ENCODE results near the gene DAPK2. TPM values are rescaled to one million over a fixed set of nuclear protein-coding genes. Genes with fewer than 3 reads are reported as not detected.
A peak's percentile ranks its signal among the peaks of the same experiment; 100 is the strongest.

The DAPK2 gene
- total and polyA plus RNA-seq, 7 experiments from 2014 or later: 0.46 to 9.3 (median 4.2) TPM; not detected in 3

DNA sequence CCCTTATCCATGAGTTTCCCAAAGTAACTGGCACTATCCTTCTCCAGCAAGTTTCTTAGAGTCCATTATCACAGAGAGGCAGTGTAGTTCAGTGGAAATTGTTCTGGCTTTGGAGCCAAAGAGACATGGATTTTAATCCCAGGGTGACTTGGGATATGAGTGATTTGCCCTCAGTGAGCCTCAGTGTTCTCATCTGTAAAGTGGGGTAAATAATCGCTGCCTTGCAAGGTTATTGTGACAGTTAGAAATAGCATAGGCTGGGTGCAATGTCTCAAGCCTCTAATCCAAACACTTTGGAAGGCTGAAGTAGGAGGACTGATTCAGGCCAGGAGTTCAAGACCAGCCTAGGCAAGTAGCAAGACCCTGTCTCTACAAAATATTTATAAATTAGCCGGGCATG is 30.0 kb downstream of the DAPK2 start:
- ATAC-seq: no peak
- Mint-ChIP-seq H3K9me3 (peaks cover 0 to 7% (median 0%) of the 10 kb centered on the region in 11 donors), H3K4me3 (no peak overlapping the region), H3K4me1 (peaks cover 0 to 19% (median 4%) of the 10 kb centered on the region in 7 donors), H3K36me3 (peaks cover 0 to 9% (median 0%) of the 10 kb centered on the region in 5 donors), H3K27me3 (peaks cover 0 to 3% (median 0%) of the 10 kb centered on the region in 5 donors), H3K27ac (peak overlapping the region in 1 of 9 donors; percentile 56)
- ChIA-PET CTCF (no interaction called here), POLR2A (no interaction called here)
- peaks cover 0 to 2% of the 10 kb centered on the region in 2 donors for H3K4me1 ChIP-seq (ENCODE audit: control insufficient read depth in 2 of 2, insufficient read depth in 2 of 2, low read length in 2 of 2)
- no peaks in the 10 kb centered on the region for H3K9me3 ChIP-seq (ENCODE audit: control insufficient read depth in 2 of 3, low read length in 3 of 3)
- no peaks in the 10 kb centered on the region for H3K36me3 ChIP-seq (ENCODE audit: control insufficient read depth in 2 of 3, insufficient read depth in 3 of 3, low read length in 3 of 3)
- no peak overlapping the region for H3K27ac ChIP-seq (ENCODE audit: low read depth, low read length)
- no peaks in the 10 kb centered on the region for H3K27me3 ChIP-seq (ENCODE audit: control insufficient read depth in 2 of 2, insufficient read depth in 2 of 2, low read length in 2 of 2)
- no peak overlapping the region for H3K4me3 ChIP-seq (ENCODE audit: low read length)
- no peak for DNase-seq
- intact Hi-C loops (cut with micrococcal nuclease): no loop called here

DNA sequence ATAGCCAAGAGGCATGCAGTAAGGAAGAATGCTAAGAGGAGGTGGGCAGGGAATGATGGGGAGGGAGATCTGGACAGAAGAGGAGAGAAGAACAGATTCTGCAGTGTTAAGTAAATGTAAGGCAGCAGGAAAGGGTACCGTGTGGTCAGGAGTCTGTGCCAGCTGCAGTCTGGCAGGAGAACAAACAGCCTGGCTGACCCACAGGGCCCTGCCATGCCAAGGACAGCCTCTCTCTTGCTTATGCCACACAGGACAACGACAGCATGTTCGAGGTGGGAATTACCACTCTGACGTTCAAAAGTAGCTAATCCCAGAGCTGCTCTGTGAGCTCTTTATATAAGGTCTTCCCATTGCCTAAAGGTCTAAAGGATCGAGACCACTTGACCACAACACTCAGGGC is 31.3 kb downstream of the DAPK2 start:
- ATAC-seq: no peak
- Mint-ChIP-seq H3K27ac (peak overlapping the region in 4 of 9 donors; percentile 20 to 53 (median 36)), H3K36me3 (peaks cover 0 to 4% (median 0%) of the 10 kb centered on the region in 5 donors), H3K27me3 (peaks cover 0 to 3% (median 0%) of the 10 kb centered on the region in 5 donors), H3K4me3 (no peak overlapping the region), H3K4me1 (peaks cover 9 to 31% (median 16%) of the 10 kb centered on the region in 7 donors), H3K9me3 (no peaks in the 10 kb centered on the region)
- CTCF ChIA-PET: interaction anchor here (0.7 kb wide), 2 partner anchors 121 to 277 kb away, joined by 4 read pairs; no protein-coding TSS in a partner anchor
- Histone ChIP-seq H3K27me3 (ENCODE audit: control insufficient read depth in 2 of 2, insufficient read depth in 2 of 2, low read length in 2 of 2) (no peaks in the 10 kb centered on the region), H3K9me3 (ENCODE audit: control insufficient read depth in 2 of 3, low read length in 3 of 3) (no peaks in the 10 kb centered on the region), H3K27ac (ENCODE audit: low read depth, low read length) (no peak overlapping the region), H3K36me3 (ENCODE audit: control insufficient read depth in 2 of 3, insufficient read depth in 3 of 3, low read length in 3 of 3) (no peaks in the 10 kb centered on the region), H3K4me1 (ENCODE audit: control insufficient read depth in 2 of 2, insufficient read depth in 2 of 2, low read length in 2 of 2) (peaks cover 11 to 13% of the 10 kb centered on the region in 2 donors), H3K4me3 (ENCODE audit: low read length) (no peak overlapping the region)
- DNase-seq: no peak
- intact Hi-C loops (cut with micrococcal nuclease): no loop called here
- POLR2A ChIA-PET: interaction anchor here (0.6 kb wide), 1 partner anchor 12 kb away, joined by 4 read pairs; no protein-coding TSS in a partner anchor

DNA sequence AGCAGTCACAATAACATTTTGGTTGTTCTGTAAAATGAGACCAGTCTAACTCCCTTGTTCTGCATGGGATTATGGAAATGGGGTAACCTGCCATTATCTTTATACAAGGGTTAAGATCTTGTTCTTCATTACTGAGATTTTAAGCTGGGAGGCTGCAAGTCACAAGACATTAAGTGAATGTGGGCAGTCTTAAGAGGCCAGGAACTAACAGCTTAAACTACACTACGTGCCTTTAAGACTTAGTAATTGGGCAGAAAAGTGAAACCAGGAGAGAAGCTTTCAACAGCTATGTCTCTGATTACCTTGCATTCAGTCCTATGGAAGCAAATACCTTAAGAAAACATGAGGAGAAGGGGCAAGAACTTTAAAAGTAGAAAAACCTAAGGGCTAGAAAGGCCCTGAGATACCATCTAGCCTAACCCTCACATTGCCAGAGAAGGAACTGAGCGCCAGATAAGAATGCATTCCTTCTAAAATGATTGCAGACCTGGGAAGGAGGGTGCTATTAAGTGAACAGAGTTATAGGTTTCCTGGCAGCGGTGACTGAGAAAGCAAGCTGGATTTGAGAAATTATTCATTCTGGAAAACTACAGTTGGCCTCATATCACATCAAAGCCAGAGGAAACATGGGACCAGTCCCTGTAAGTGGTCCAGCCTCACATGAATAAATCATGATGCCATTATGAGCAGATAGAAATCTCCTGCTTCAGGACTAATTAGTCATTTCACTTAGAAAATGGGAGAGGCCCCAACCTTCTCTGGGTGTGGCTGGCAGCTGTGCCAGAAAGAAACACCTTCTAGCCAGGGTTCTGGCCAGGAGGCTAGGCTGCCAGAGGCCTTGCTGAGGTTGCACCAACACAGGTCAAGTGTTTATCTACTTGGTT is 32.9 kb downstream of the DAPK2 start:
- CTCF ChIA-PET: no interaction called here
- Histone ChIP-seq H3K27me3 (ENCODE audit: control insufficient read depth in 2 of 2, insufficient read depth in 2 of 2, low read length in 2 of 2) (no peaks in the 10 kb centered on the region), H3K36me3 (ENCODE audit: control insufficient read depth in 2 of 3, insufficient read depth in 3 of 3, low read length in 3 of 3) (no peaks in the 10 kb centered on the region), H3K4me1 (ENCODE audit: control insufficient read depth in 2 of 2, insufficient read depth in 2 of 2, low read length in 2 of 2) (peaks cover 24 to 27% of the 10 kb centered on the region in 2 donors), H3K9me3 (ENCODE audit: control insufficient read depth in 2 of 3, low read length in 3 of 3) (no peaks in the 10 kb centered on the region), H3K27ac (ENCODE audit: low read depth, low read length) (no peak overlapping the region), H3K4me3 (ENCODE audit: low read length) (no peak overlapping the region)
- Mint-ChIP-seq H3K36me3 (peaks cover 0 to 4% (median 0%) of the 10 kb centered on the region in 5 donors), H3K27me3 (peaks cover 0 to 3% (median 0%) of the 10 kb centered on the region in 5 donors), H3K4me1 (peaks cover 20 to 47% (median 30%) of the 10 kb centered on the region in 7 donors), H3K9me3 (no peaks in the 10 kb centered on the region), H3K27ac (peak overlapping the region in 4 of 9 donors; percentile 16 to 98 (median 39)), H3K4me3 (no peak overlapping the region)
- ATAC-seq (no peak), DNase-seq (no peak)
- intact Hi-C loops (cut with micrococcal nuclease): no loop called here
- POLR2A ChIA-PET: no interaction called here

DNA sequence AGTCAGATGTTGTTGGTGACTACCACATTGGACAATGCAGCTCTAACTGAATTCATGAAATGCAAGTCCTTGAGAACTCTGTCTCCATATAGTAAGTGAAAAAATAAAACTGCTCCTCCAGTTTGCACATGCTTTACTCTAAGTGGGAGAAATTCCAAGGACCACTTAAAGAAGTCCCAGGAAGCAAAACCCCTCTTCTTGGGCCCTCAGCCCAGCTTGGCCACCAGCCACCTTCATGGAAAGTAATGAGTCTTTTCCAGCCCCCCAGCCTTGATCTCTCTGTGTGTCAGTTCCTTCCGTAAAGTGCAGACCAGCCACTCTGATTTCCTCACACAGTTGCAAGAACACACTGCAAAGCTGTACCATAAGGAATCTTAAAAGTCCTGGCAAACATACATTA is 34.5 kb downstream of the DAPK2 start:
- DNase-seq: no peak

DNA sequence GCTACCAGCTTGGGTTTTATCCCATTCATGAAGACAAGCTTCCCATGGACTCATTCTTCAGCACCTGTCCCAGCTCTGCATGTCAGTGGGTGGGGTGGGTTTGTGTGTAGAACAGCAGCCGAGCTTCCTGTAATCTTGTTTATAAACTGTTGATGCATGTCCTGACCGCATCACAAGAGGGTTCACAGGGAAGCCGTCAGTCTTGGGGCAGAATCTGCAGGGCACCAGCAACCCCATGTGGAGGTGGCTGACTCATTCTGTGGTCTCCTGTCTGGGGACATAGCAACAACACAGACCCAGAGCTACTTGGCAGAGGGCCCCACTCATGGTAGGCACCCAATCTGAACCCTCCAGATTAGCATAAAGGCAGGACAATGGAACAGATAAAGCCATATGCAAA is 35.6 kb downstream of the DAPK2 start:
- DNase-seq (peak; percentile 43 to 92 (median 85)), ATAC-seq (peak; percentile 98)
- H3K4me1 ChIP-seq (ENCODE audit: control insufficient read depth in 2 of 2, insufficient read depth in 2 of 2, low read length in 2 of 2): peaks cover 24 to 27% of the 10 kb centered on the region in 2 donors
- intact Hi-C loops (cut with micrococcal nuclease): loop anchor here (1.0 to 2.0 kb wide), 11 partner anchors 36 to 400 kb away; partner anchors contain the start of genes DAPK2 (in 1 of the 2) and HERC1 (in 1 of the 2)
- peaks cover 0 to 3% (median 0%) of the 10 kb centered on the region in 5 donors for H3K27me3 Mint-ChIP-seq
- CTCF ChIA-PET: interaction anchor here (0.6 to 2.3 kb wide), 17 partner anchors 19 to 400 kb away, joined by 3 to 26 read pairs (median 4); partner anchors contain the start of gene DAPK2
- H3K27ac ChIP-seq (ENCODE audit: low read depth, low read length): peak overlapping the region; percentile 32
- POLR2A ChIA-PET: interaction anchor here (1.1 to 1.4 kb wide), 3 partner anchors 18 to 259 kb away, joined by 3 to 5 read pairs (median 3); no protein-coding TSS in a partner anchor
- H3K4me1 Mint-ChIP-seq: peaks cover 20 to 64% (median 30%) of the 10 kb centered on the region in 7 donors
- H3K4me3 ChIP-seq (ENCODE audit: low read length): no peak overlapping the region
- H3K9me3 ChIP-seq (ENCODE audit: control insufficient read depth in 2 of 3, low read length in 3 of 3): no peaks in the 10 kb centered on the region
- H3K4me3 Mint-ChIP-seq: peak overlapping the region; percentile 32 to 87 (median 62)
- peak overlapping the region; percentile 87 to 98 (median 95) for H3K27ac Mint-ChIP-seq
- H3K27me3 ChIP-seq (ENCODE audit: control insufficient read depth in 2 of 2, insufficient read depth in 2 of 2, low read length in 2 of 2): no peaks in the 10 kb centered on the region
- no peaks in the 10 kb centered on the region for H3K9me3 Mint-ChIP-seq
- H3K36me3 Mint-ChIP-seq: peaks cover 0 to 4% (median 0%) of the 10 kb centered on the region in 5 donors
- H3K36me3 ChIP-seq (ENCODE audit: control insufficient read depth in 2 of 3, insufficient read depth in 3 of 3, low read length in 3 of 3): no peaks in the 10 kb centered on the region

More for the DNA sequence above, 34.5 kb downstream of the DAPK2 start:
- Mint-ChIP-seq H3K36me3 (peaks cover 0 to 4% (median 0%) of the 10 kb centered on the region in 5 donors), H3K27ac (peak overlapping the region; percentile 52 to 98 (median 78)), H3K27me3 (peaks cover 0 to 3% (median 0%) of the 10 kb centered on the region in 5 donors), H3K4me1 (peaks cover 20 to 57% (median 30%) of the 10 kb centered on the region in 7 donors), H3K4me3 (peak overlapping the region in 2 of 10 donors; percentile 0 to 53), H3K9me3 (no peaks in the 10 kb centered on the region)
- H3K4me3 ChIP-seq (ENCODE audit: low read length): no peak overlapping the region
- no peaks in the 10 kb centered on the region for H3K9me3 ChIP-seq (ENCODE audit: control insufficient read depth in 2 of 3, low read length in 3 of 3)
- ChIA-PET POLR2A (interaction anchor here (1.1 to 1.4 kb wide), 2 partner anchors 20 to 260 kb away, joined by 3 to 5 read pairs; no protein-coding TSS in a partner anchor), CTCF (interaction anchor here (1.4 to 2.3 kb wide), 5 partner anchors 20 to 259 kb away, joined by 3 to 26 read pairs (median 8); no protein-coding TSS in a partner anchor)
- intact Hi-C loops (cut with micrococcal nuclease): loop anchor here in 1 of 2 donors (2.0 kb wide), 1 partner anchor 259 kb away; no protein-coding TSS in a partner anchor
- peaks cover 24 to 27% of the 10 kb centered on the region in 2 donors for H3K4me1 ChIP-seq (ENCODE audit: control insufficient read depth in 2 of 2, insufficient read depth in 2 of 2, low read length in 2 of 2)
- ATAC-seq: no peak
- H3K36me3 ChIP-seq (ENCODE audit: control insufficient read depth in 2 of 3, insufficient read depth in 3 of 3, low read length in 3 of 3): no peaks in the 10 kb centered on the region
- H3K27ac ChIP-seq (ENCODE audit: low read depth, low read length): no peak overlapping the region
- no peaks in the 10 kb centered on the region for H3K27me3 ChIP-seq (ENCODE audit: control insufficient read depth in 2 of 2, insufficient read depth in 2 of 2, low read length in 2 of 2)

DNA sequence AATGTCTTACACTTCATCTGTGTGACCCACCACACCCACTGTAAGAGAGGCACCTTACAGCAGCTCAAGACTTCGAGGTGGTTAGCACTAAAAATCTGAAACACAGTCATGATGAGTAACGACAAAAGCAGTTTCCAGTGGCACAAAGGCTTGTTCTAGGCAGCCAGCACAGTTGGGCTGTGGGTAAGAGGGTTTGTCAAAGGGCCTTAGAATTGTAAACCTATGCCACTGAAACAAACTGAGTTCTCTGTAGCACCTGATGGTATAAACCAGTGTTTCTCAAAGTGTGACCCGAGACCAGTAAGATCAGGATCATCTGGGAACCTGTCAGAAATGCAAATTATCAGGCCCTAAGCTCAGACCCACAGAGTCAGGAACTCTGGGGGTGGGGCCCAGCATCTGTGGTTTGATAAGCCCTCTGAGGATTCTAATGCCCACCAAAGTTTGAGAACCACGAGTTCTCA is 36.5 kb downstream of the DAPK2 start:
- H3K27me3 ChIP-seq (ENCODE audit: control insufficient read depth in 2 of 2, insufficient read depth in 2 of 2, low read length in 2 of 2): no peaks in the 10 kb centered on the region
- H3K36me3 ChIP-seq (ENCODE audit: control insufficient read depth in 2 of 3, insufficient read depth in 3 of 3, low read length in 3 of 3): no peaks in the 10 kb centered on the region
- H3K27ac Mint-ChIP-seq: peak overlapping the region; percentile 87 to 98 (median 95)
- H3K4me1 Mint-ChIP-seq: peaks cover 20 to 71% (median 30%) of the 10 kb centered on the region in 7 donors
- H3K4me3 Mint-ChIP-seq: peak overlapping the region in 6 of 10 donors; percentile 6 to 87 (median 43)
- DNase-seq: peak in 6 of 9 donors; percentile 8 to 46 (median 20)
- H3K27me3 Mint-ChIP-seq: no peaks in the 10 kb centered on the region
- peaks cover 0 to 8% (median 0%) of the 10 kb centered on the region in 5 donors for H3K36me3 Mint-ChIP-seq
- ATAC-seq: peak; percentile 34
- H3K9me3 ChIP-seq (ENCODE audit: control insufficient read depth in 2 of 3, low read length in 3 of 3): no peaks in the 10 kb centered on the region
- ChIA-PET CTCF (interaction anchor here (0.8 to 2.1 kb wide), 4 partner anchors 58 to 258 kb away, joined by 4 to 10 read pairs (median 6); no protein-coding TSS in a partner anchor), POLR2A (interaction anchor here (0.6 to 1.3 kb wide), 2 partner anchors 148 to 177 kb away, joined by 3 read pairs; no protein-coding TSS in a partner anchor)
- intact Hi-C loops (cut with micrococcal nuclease): loop anchor here (1.0 to 2.0 kb wide), 11 partner anchors 36 to 400 kb away; partner anchors contain the start of genes DAPK2 (in 1 of the 2) and HERC1 (in 1 of the 2)
- no peaks in the 10 kb centered on the region for H3K9me3 Mint-ChIP-seq
- H3K4me3 ChIP-seq (ENCODE audit: low read length): no peak overlapping the region
- H3K4me1 ChIP-seq (ENCODE audit: control insufficient read depth in 2 of 2, insufficient read depth in 2 of 2, low read length in 2 of 2): peaks cover 24 to 27% of the 10 kb centered on the region in 2 donors
- no peak overlapping the region for H3K27ac ChIP-seq (ENCODE audit: low read depth, low read length)

Measured in naive thymus-derived CD4-positive, alpha-beta T cell (primary cell).